HEK293T (cell line): Measurements from ENCODE around the gene EDC3.

Experiments
- CTCF ChIA-PET: fragments of 350-600 bp; formaldehyde crosslinking; extraction: SDS; loops from one replicate; lab custom pipeline; 2021; ENCODE audit warnings: antibody characterized with exemption, inconsistent platforms; lab: Yijun Ruan, JAX
- POLR2A ChIA-PET: fragments of 350-600 bp; formaldehyde crosslinking; extraction: SDS; loops from one replicate; lab custom pipeline; 2020; ENCODE audit warnings: antibody characterized with exemption, inconsistent platforms; lab: Yijun Ruan, JAX
- DNase-seq: peaks from one replicate; pipeline ENCODE4 v3.0.0; 2012; ENCODE audit warnings: mixed read lengths; ENCODE audit errors: extremely low spot score
- ARNT ChIP-seq: fragments of 450-650 bp; IDR thresholded peaks from 2 replicates; pipeline ENCODE4 v1.6.1; 2017; ENCODE audit warnings: mild to moderate bottlenecking
- BHLHE40 ChIP-seq: fragments of 450-650 bp; IDR thresholded peaks from 2 replicates; pipeline ENCODE4 v1.6.1; 2016; ENCODE audit warnings: mild to moderate bottlenecking, moderate library complexity, borderline replicate concordance
- CTBP1 ChIP-seq: fragments of 450-650 bp; IDR thresholded peaks from 2 replicates; pipeline ENCODE4 v1.6.1; 2016; ENCODE audit warnings: borderline replicate concordance
- ELF4 ChIP-seq: fragments of 450-650 bp; IDR thresholded peaks from 2 replicates; pipeline ENCODE4 v1.6.1; 2017; ENCODE audit warnings: antibody characterized with exemption
- FOXA1 ChIP-seq: fragments of 450-650 bp; IDR thresholded peaks from 2 replicates; pipeline ENCODE4 v1.6.1; 2016; ENCODE audit warnings: mild to moderate bottlenecking
- FOXK2 ChIP-seq: fragments of 450-650 bp; IDR thresholded peaks from 2 replicates; pipeline ENCODE4 v1.6.1; 2016; ENCODE audit warnings: mild to moderate bottlenecking
- FOXM1 ChIP-seq: fragments of 450-650 bp; IDR thresholded peaks from 2 replicates; pipeline ENCODE4 v1.6.1; 2017; ENCODE audit warnings: mild to moderate bottlenecking, borderline replicate concordance
- HDGF ChIP-seq: fragments of 450-650 bp; IDR thresholded peaks from 2 replicates; pipeline ENCODE4 v1.6.1; 2017; ENCODE audit warnings: antibody characterized with exemption, borderline replicate concordance
- L3MBTL2 ChIP-seq: fragments of 450-650 bp; conservative IDR thresholded peaks from 2 replicates; pipeline ENCODE4 v1.6.1; 2016; ENCODE audit warnings: mild to moderate bottlenecking
- LEF1 ChIP-seq: fragments of 450-650 bp; IDR thresholded peaks from 2 replicates; pipeline ENCODE4 v1.6.1; 2017; ENCODE audit warnings: mild to moderate bottlenecking, borderline replicate concordance
- NFRKB ChIP-seq: fragments of 450-650 bp; IDR thresholded peaks from 2 replicates; pipeline ENCODE4 v1.6.1; 2016; ENCODE audit warnings: mild to moderate bottlenecking, moderate library complexity
- SP1 ChIP-seq: fragments of 450-650 bp; IDR thresholded peaks from 2 replicates; pipeline ENCODE4 v1.6.1; 2017
- SUZ12 ChIP-seq: fragments of 450-650 bp; IDR thresholded peaks from 2 replicates; pipeline ENCODE4 v1.6.1; 2016; ENCODE audit warnings: mild to moderate bottlenecking
- TARDBP ChIP-seq: fragments of 450-650 bp; IDR thresholded peaks from 2 replicates; pipeline ENCODE4 v1.6.1; 2016
- ZNF384 ChIP-seq: fragments of 450-650 bp; IDR thresholded peaks from 2 replicates; pipeline ENCODE4 v1.6.1; 2016
- TF ChIP-seq, protein P1 (sequence below): fragments of 450-650 bp; IDR thresholded peaks from 2 replicates; pipeline ENCODE4 v1.6.1; 2016

EDC3 gene

GRCh38 chr15:74646480-74646879 lies 49.3 kb downstream of the EDC3 start:
- TF ChIP-seq ELF4: no peak
- TF ChIP-seq L3MBTL2: no peak
- TF ChIP-seq FOXA1: no peak
- TF ChIP-seq NFRKB: no peak
- no peak for TF ChIP-seq FOXK2
- TF ChIP-seq SP1: no peak
- TF ChIP-seq FOXM1: no peak
- no peak for TF ChIP-seq TARDBP
- TF ChIP-seq BHLHE40: no peak
- TF ChIP-seq ZNF384: no peak
- TF ChIP-seq SUZ12: no peak
- ChIA-PET CTCF (interaction anchor here (1.0 to 2.9 kb wide), 2 partner anchors 122 to 125 kb away, joined by 3 to 14 read pairs; no protein-coding TSS in a partner anchor), POLR2A (no interaction called here)
- DNase-seq: no peak

- CTCF ChIA-PET: no interaction called here
Measured at GRCh38 chr15:74643665-74644204, 52.1 kb downstream of the EDC3 start.

DNA sequence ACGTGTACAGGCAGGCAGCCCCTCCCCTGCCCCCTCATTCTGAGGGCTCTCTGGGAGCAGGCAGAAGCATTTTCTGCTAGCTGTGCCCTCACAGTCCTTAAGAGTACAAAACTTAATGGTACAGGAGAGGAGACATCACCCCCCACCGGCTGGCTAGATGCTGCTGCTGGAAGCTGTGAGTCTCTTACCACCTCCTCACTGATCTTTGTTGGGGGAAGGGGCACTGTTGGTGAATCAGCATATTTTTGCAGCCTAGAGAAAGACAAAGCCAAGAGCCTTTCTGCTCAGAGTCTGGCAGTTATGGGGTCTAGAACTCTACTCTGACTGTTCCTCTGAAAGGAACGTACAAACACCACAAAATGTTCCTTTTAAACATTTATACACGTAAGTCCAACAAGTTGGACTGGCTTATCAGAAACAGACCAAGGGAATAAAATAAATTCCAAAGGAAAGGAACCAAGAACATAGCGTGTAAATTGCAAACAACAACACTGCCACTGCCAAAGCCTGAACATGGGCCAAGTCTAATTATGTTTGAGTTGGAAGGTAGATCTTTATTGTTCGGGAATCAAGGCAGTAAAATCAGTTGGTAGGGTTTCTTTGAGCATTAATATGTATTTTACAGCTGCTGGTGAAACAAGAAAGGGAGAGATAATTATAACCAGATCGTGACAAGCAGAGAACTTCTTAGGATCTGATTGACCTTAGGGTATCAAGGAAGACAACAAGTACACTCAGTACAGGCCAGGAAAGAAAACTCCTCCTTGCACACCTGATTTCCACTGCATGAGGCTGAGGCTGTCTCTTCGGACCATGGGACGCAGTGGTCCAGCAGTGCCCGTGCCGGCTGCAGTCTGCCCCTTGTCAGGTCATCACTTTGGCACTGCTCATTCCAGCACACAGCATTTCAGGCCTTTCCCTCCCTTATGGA lies 52.8 kb downstream of the EDC3 start:
- no peak for DNase-seq
- ChIA-PET CTCF (interaction anchor here (1.0 to 4.7 kb wide), 3 partner anchors 9 to 145 kb away, joined by 3 to 43 read pairs (median 6); no protein-coding TSS in a partner anchor), POLR2A (interaction anchor here (1.2 to 1.7 kb wide), 2 partner anchors 11 to 117 kb away, joined by 4 to 6 read pairs; no protein-coding TSS in a partner anchor)
- no peak for TF ChIP-seq ARNT
- no peak for TF ChIP-seq FOXM1
- no peak for TF ChIP-seq ZNF384
- no peak for TF ChIP-seq SP1
- no peak for TF ChIP-seq CTBP1
- no peak for TF ChIP-seq L3MBTL2
- TF ChIP-seq HDGF: no peak
- TF ChIP-seq, protein P1, sequence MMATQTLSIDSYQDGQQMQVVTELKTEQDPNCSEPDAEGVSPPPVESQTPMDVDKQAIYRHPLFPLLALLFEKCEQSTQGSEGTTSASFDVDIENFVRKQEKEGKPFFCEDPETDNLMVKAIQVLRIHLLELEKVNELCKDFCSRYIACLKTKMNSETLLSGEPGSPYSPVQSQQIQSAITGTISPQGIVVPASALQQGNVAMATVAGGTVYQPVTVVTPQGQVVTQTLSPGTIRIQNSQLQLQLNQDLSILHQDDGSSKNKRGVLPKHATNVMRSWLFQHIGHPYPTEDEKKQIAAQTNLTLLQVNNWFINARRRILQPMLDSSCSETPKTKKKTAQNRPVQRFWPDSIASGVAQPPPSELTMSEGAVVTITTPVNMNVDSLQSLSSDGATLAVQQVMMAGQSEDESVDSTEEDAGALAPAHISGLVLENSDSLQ: no peak
- TF ChIP-seq ELF4: no peak
- TF ChIP-seq TARDBP: no peak
- no peak for TF ChIP-seq FOXK2
- TF ChIP-seq FOXA1: no peak
- no peak for TF ChIP-seq NFRKB
- TF ChIP-seq SUZ12: no peak
- no peak for TF ChIP-seq LEF1
- no peak for TF ChIP-seq BHLHE40

More at GRCh38 chr15:74643665-74644204, 52.1 kb downstream of the EDC3 start:
- POLR2A ChIA-PET: interaction anchor here (1.7 kb wide), 1 partner anchor 116 kb away, joined by 6 read pairs; no protein-coding TSS in a partner anchor
- TF ChIP-seq BHLHE40 (no peak), NFRKB (no peak), TARDBP (no peak), LEF1 (no peak), L3MBTL2 (no peak), ARNT (no peak), FOXM1 (no peak), ELF4 (no peak)
- no peak for DNase-seq

DNA sequence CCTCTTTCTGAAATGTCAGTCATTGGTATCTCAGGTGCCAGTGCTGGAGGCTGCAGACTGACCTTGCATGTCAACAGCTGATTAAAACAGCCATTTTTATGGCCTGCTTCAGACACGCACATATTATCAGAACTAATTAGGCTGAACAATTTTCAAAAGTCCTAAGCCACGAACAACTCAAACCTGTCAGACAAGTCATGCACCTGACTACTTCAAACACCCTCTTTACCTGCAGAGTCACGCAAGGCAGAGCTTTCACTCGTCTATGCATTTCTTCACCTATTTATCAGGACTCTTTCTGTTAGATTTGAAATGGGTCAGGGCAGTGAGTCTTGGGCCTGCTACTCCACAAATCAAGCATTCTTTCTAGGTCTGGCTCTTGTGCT lies 53.5 kb downstream of the EDC3 start:
- TF ChIP-seq LEF1 (no peak), CTBP1 (no peak), BHLHE40 (no peak), FOXM1 (no peak), SP1 (no peak), FOXA1 (no peak), TARDBP (no peak), NFRKB (no peak), HDGF (no peak), ELF4 (no peak)
- CTCF ChIA-PET: interaction anchor here (0.5 to 4.7 kb wide), 5 partner anchors 9 to 262 kb away, joined by 3 to 43 read pairs (median 4); no protein-coding TSS in a partner anchor
- no peak for DNase-seq
- POLR2A ChIA-PET: interaction anchor here (1.2 to 1.7 kb wide), 2 partner anchors 12 to 118 kb away, joined by 4 to 6 read pairs; no protein-coding TSS in a partner anchor

GRCh38 chr15:74641151-74641550 lies 54.7 kb downstream of the EDC3 start:
- POLR2A ChIA-PET: interaction anchor here (0.6 to 1.8 kb wide), 3 partner anchors 55 to 248 kb away, joined by 3 to 9 read pairs (median 5); partner anchors contain the start of gene EDC3
- no peak for DNase-seq
- CTCF ChIA-PET: interaction anchor here (0.7 to 4.7 kb wide), 4 partner anchors 9 to 129 kb away, joined by 3 to 43 read pairs (median 3); no protein-coding TSS in a partner anchor
- no peak for TF ChIP-seq ARNT
- TF ChIP-seq ELF4: no peak
- no peak for TF ChIP-seq SUZ12
- TF ChIP-seq, protein P1: no peak
- no peak for TF ChIP-seq LEF1
- no peak for TF ChIP-seq BHLHE40
- no peak for TF ChIP-seq FOXK2
- TF ChIP-seq NFRKB: no peak
- TF ChIP-seq FOXM1: no peak
- TF ChIP-seq TARDBP: no peak
- no peak for TF ChIP-seq L3MBTL2
- TF ChIP-seq FOXA1: no peak
- TF ChIP-seq CTBP1: no peak
- TF ChIP-seq HDGF: no peak
- TF ChIP-seq SP1: no peak
